ENCODE results near the gene DZIP3.

Gene DZIP3

GRCh38 chr3:108589081-108589997 lies at the start of gene DZIP3, which contains the start of gene CIP2A:
DZIP3 (plus strand) TSS chr3:108589722; CDS start chr3:108605407, 15,685 bp downstream.
CIP2A (minus strand) TSS chr3:108589438; CDS start chr3:108589375, 63 bp downstream.
- peak; percentile 71 to 81 for DNase-seq

- no peak for DNase-seq
Measured at GRCh38 chr3:108546247-108546646, 43.3 kb upstream of the DZIP3 start.

GRCh38 chr3:108546692-108547091 lies 42.8 kb upstream of the DZIP3 start:
- DNase-seq = no peak

- DNase-seq = no peak
Measured at GRCh38 chr3:108548304-108548703, 41.2 kb upstream of the DZIP3 start.

GRCh38 chr3:108548886-108549285 lies 40.6 kb upstream of the DZIP3 start:
- no peak for DNase-seq

GRCh38 chr3:108552267-108553159 lies 37.0 kb upstream of the DZIP3 start:
- no peak for DNase-seq

- DNase-seq = no peak
Measured at GRCh38 chr3:108554229-108554628, 35.3 kb upstream of the DZIP3 start.

- DNase-seq = no peak
Measured at GRCh38 chr3:108554913-108555571, 34.5 kb upstream of the DZIP3 start.

- DNase-seq = no peak
Measured at GRCh38 chr3:108555966-108556581, 33.4 kb upstream of the DZIP3 start.

- DNase-seq = no peak
Measured at GRCh38 chr3:108562565-108562964, 27.0 kb upstream of the DZIP3 start.

GRCh38 chr3:108564564-108564963 lies 25.0 kb upstream of the DZIP3 start:
- no peak for DNase-seq

- DNase-seq = no peak
Measured at GRCh38 chr3:108565506-108565905, 24.0 kb upstream of the DZIP3 start.

GRCh38 chr3:108566599-108566998 lies 22.9 kb upstream of the DZIP3 start:
- DNase-seq = no peak

GRCh38 chr3:108569336-108569735 lies 20.2 kb upstream of the DZIP3 start:
- no peak for DNase-seq

- DNase-seq = no peak
Measured at GRCh38 chr3:108578064-108578463, 11.5 kb upstream of the DZIP3 start.

- DNase-seq = no peak
Measured at GRCh38 chr3:108588601-108589000, 921 bp upstream of the DZIP3 start.

- no peak for DNase-seq
Measured at GRCh38 chr3:108589998-108590323, 439 bp downstream of the DZIP3 start.

GRCh38 chr3:108590460-108590859 lies 938 bp downstream of the DZIP3 start:
- no peak for DNase-seq

- no peak for DNase-seq
Measured at GRCh38 chr3:108595321-108595720, 5.8 kb downstream of the DZIP3 start.

- DNase-seq = no peak
Measured at GRCh38 chr3:108598375-108598774, 8.9 kb downstream of the DZIP3 start.

- no peak for DNase-seq
Measured at GRCh38 chr3:108599677-108600409, 10.3 kb downstream of the DZIP3 start.

All from NCI-H187 (cell line).